Measurements from ENCODE around the gene NOG. TPM values are rescaled to one million over a fixed set of nuclear protein-coding genes. Genes with fewer than 3 reads are reported as not detected.

Gene NOG
- total RNA-seq, 2 experiments from 2014 or later = 23.5 to 25.8 TPM

- DNase-seq = no peak
- no peak for TF ChIP-seq CTCF (IDR thresholded peaks at IDR 0.05)
- ChIA-PET CTCF (interaction anchor here (0.6 to 1.9 kb wide), 6 partner anchors 14 to 202 kb away, joined by 3 to 9 read pairs (median 4); no protein-coding TSS in a partner anchor), POLR2A (no interaction called here)
- Mint-ChIP-seq H3K4me1 (ENCODE audit: low read depth) (no peaks in the 10 kb centered on the region), H3K36me3 (ENCODE audit: low read depth) (no peaks in the 10 kb centered on the region), H3K4me3 (no peak overlapping the region), H3K27ac (no peak overlapping the region), H3K9me3 (no peaks in the 10 kb centered on the region), H3K27me3 (peaks cover 8% of the 10 kb centered on the region)
- ATAC-seq = no peak
- intact Hi-C loops (cut with micrococcal nuclease) = no loop called here
These were observed 15.7 kb upstream of the NOG start for GRCh38 chr17:56577843-56578204.

- intact Hi-C loops (cut with micrococcal nuclease) = no loop called here
- TF ChIP-seq CTCF (IDR thresholded peaks at IDR 0.05) = no peak
- DNase-seq (no peak), ATAC-seq (no peak)
- CTCF ChIA-PET = interaction anchor here (1.4 to 4.9 kb wide), 2 partner anchors 82 to 133 kb away, joined by 4 to 24 read pairs; no protein-coding TSS in a partner anchor
- POLR2A ChIA-PET = no interaction called here
- no peak overlapping the region for H3K4me3 Mint-ChIP-seq
- H3K9me3 Mint-ChIP-seq = no peaks in the 10 kb centered on the region
- H3K27me3 Mint-ChIP-seq = peaks cover 9% of the 10 kb centered on the region
- no peaks in the 10 kb centered on the region for H3K4me1 Mint-ChIP-seq (ENCODE audit: low read depth)
- H3K36me3 Mint-ChIP-seq (ENCODE audit: low read depth) = no peaks in the 10 kb centered on the region
- no peak overlapping the region for H3K27ac Mint-ChIP-seq
These were observed 11.6 kb upstream of the NOG start for GRCh38 chr17:56581635-56582627.

GRCh38 chr17:56583772-56584171 lies 9.7 kb upstream of the NOG start:
- TF ChIP-seq CTCF (IDR thresholded peaks at IDR 0.05) = no peak
- Mint-ChIP-seq H3K27me3 (peaks cover 15% of the 10 kb centered on the region), H3K4me3 (no peak overlapping the region), H3K36me3 (ENCODE audit: low read depth) (no peaks in the 10 kb centered on the region), H3K4me1 (ENCODE audit: low read depth) (no peaks in the 10 kb centered on the region), H3K27ac (no peak overlapping the region), H3K9me3 (no peaks in the 10 kb centered on the region)
- DNase-seq = no peak
- no peak for ATAC-seq
- CTCF ChIA-PET = interaction anchor here (1.5 to 4.9 kb wide), 2 partner anchors 8 to 132 kb away, joined by 8 to 24 read pairs; no protein-coding TSS in a partner anchor
- intact Hi-C loops (cut with micrococcal nuclease) = no loop called here
- POLR2A ChIA-PET = interaction anchor here (0.6 kb wide), 1 partner anchor 145 kb away, joined by 4 read pairs; no protein-coding TSS in a partner anchor

GRCh38 chr17:56587298-56587697 lies 6.2 kb upstream of the NOG start:
- no peak for ATAC-seq
- Mint-ChIP-seq H3K27me3 (peaks cover 19% of the 10 kb centered on the region), H3K27ac (no peak overlapping the region), H3K36me3 (ENCODE audit: low read depth) (no peaks in the 10 kb centered on the region), H3K9me3 (no peaks in the 10 kb centered on the region), H3K4me3 (no peak overlapping the region), H3K4me1 (ENCODE audit: low read depth) (no peaks in the 10 kb centered on the region)
- no peak for DNase-seq
- intact Hi-C loops (cut with micrococcal nuclease) = no loop called here
- TF ChIP-seq CTCF (IDR thresholded peaks at IDR 0.05) = no peak
- ChIA-PET POLR2A (no interaction called here), CTCF (interaction anchor here (1.9 kb wide), 1 partner anchor 129 kb away, joined by 7 read pairs; no protein-coding TSS in a partner anchor)

All from activated CD8-positive, alpha-beta T cell treated with anti-CD3 and anti-CD28 coated beads for 36 hours (primary cell).